ENCODE measurements around the gene ZNF846.

ZNF846 gene

GRCh38 chr19:9705836-9706235 is 62.7 kb downstream of the ZNF846 start:
- no peak overlapping the region for H3K4me3 ChIP-seq (ENCODE audit: low read depth, low read length)
- no peak for TF ChIP-seq CTCF (conservative IDR thresholded peaks at IDR 0.05; ENCODE audit: low read depth, low read length)
- DNase-seq (ENCODE audit: low read depth) = no peak

GRCh38 chr19:9702186-9702585 is 66.4 kb downstream of the ZNF846 start:
- DNase-seq (ENCODE audit: low read depth) = no peak
- no peak for TF ChIP-seq CTCF (conservative IDR thresholded peaks at IDR 0.05; ENCODE audit: low read depth, low read length)
- no peak overlapping the region for H3K4me3 ChIP-seq (ENCODE audit: low read depth, low read length)

Data from choroid plexus epithelial cell (primary cell).